Urothelium cell line (cell line): Measurements from ENCODE around the gene BRAF.
"Not testable (repeated sequence)": the region's sequence is repeated elsewhere in the genome, so short reads cannot be mapped to it uniquely, and the experiment has no call there.

Experiments
- DNase-seq: peaks from one replicate; pipeline ENCODE4 v3.0.0; 2011; ENCODE audit warnings: low spot score, mixed read lengths
- FAIRE-seq: peaks from 2 replicates; lab custom pipeline; 2011; peaks lifted over from hg19 to GRCh38; lab: Jason Lieb, UNC

Gene BRAF

DNA sequence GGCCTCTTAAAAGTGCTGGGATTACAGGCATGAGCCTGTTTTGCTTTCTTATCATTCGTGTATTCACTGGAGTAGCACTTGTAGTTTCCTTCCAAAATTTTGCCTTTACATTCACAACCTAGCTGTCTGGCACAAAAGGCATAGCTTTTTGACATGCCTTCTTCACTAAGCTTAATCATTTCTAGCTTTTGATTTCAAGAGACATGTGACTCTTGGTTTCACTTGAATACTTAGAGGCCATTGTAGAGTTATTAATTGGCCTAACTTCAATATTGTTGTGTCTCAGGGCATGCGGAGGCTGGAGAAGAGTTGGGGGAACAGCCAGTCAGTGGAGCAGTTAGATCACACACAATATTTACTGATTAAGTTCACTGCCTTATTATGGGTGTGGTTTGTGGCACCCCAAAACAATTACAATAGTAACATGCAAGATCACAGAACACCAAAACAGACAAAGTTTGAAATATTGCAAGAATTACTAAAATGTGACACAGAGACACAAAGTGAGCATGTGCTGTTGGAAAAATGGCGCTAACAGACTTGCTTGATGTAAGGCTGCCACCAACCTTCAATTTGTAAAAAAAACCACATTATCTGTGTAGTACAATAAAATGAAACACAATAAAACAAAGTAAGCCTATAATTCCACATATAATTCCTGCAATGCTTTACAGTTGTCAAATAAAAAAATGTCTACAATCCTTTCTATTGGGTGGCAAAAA is 43.1 kb downstream of the BRAF start:
- no peak for FAIRE-seq

GRCh38 chr7:140877249-140877524 is 47.5 kb downstream of the BRAF start:
- peak; percentile 1 for DNase-seq
- FAIRE-seq, result no peak

More for the DNA sequence above, 43.1 kb downstream of the BRAF start:
- DNase-seq, result no peak

DNA sequence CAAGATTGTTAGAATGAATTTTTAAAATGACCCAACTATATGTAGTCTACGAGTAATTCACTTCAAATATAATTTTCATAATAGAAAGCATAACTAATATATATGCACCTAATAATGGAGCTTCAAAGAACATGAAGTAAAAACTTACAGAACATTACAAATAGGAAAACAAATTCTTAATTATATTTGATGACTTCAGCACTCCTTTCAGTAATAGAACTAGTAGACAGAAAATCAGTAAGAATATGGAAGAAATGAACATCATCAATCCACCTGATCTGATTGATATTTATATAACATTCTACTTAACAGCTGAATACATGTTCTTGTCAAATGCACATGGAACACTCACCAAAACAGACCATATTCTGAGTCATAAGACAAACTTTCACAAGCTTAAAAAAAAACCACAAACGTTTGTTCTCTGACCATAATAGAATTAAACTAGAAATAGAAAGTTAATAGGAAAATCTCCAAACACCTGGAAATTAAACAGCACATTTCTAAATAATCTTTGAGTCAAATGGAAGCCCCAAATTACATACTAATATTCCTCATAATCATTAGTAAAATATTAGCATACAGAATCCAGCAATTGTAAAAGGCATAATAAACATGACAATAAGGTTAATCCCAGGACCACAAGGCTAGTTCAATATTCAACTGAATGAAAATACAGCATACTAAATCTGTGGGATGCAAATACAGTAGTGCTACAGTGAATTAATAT is 48.0 kb downstream of the BRAF start:
- DNase-seq (peak; percentile 12), FAIRE-seq (no peak)

- FAIRE-seq, result no peak
Observed at GRCh38 chr7:140873434-140873833, 51.3 kb downstream of the BRAF start.

GRCh38 chr7:140870003-140870402 is 54.7 kb downstream of the BRAF start:
- FAIRE-seq (no peak), DNase-seq (no peak)

More at GRCh38 chr7:140873434-140873833, 51.3 kb downstream of the BRAF start:
- DNase-seq, result no peak

GRCh38 chr7:140869430-140869829 is 55.3 kb downstream of the BRAF start:
- DNase-seq (no peak), FAIRE-seq (no peak)

DNA sequence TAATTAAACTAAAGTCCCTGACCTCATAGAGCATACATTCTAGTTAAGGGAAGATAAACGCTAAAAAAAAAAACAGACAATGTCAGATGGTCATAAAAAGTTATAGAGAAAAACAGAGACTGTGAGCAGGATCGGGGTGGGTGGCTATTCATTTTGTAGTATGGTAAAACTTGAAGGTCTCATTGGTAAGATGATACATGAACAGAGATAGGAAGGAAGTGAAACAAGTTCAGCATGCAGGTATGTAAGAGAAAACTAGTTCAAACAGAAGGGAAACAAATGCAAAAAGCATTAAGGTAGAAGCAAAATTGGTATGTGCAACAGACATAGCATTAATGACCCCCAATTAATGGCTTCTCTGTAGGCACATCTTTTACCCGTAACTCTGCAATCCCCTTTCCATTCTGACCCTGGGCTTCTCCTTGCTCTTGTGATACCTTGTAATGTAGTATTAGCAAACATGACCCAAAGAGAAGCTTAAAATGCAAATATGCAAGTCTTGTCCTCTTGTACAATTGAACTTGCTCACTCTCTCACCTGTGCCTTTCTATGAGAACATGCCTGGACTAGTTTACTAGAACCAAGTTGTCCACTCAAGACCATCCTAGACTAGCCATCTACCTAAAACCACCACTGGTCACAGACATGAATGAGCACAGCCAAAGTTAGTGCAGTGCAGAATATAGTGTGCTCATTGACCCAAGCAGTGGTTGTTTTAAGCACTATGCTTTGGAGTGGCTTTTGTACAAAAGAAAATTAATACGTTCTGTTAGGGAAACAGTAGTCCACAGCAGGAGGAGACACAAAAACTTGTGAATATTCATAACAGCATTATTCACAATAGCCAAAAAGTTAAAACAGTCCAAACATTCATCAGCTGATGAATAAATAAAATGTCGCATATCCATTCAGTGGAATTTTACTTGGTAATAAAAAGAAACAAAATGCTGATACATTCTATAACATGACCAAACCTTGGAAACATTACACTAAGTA is 57.0 kb downstream of the BRAF start:
- no peak for DNase-seq
- FAIRE-seq, result no peak

- FAIRE-seq, result no peak
- no peak for DNase-seq
Observed at GRCh38 chr7:140866926-140867325, 57.8 kb downstream of the BRAF start.

- no peak for FAIRE-seq
- DNase-seq, result no peak
Observed at GRCh38 chr7:140864732-140865131, 60.0 kb downstream of the BRAF start.

GRCh38 chr7:140863867-140864266 is 60.9 kb downstream of the BRAF start:
- DNase-seq, result no peak
- FAIRE-seq, result no peak

GRCh38 chr7:140863184-140863583 is 61.5 kb downstream of the BRAF start:
- DNase-seq, result no peak
- no peak for FAIRE-seq

DNA sequence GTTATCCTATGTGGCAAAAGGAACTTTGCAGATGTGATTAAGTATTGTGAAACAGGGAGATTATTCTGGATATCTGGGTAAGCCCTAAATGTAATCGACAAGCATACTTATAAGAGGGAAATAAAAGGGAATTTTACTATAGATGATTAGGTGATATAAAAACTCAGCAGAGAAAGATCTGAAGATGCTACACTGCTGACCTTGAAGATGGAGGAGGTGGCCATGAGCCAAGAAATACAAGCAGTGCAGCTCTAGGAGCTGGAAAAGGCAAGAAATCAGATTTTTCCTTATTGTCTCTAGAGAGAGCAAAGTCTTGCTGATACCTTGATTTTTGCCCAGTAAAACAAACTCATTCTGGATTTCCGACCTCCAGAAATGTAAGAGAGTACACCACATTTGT is 67.7 kb downstream of the BRAF start:
- FAIRE-seq (no peak), DNase-seq (no peak)

DNA sequence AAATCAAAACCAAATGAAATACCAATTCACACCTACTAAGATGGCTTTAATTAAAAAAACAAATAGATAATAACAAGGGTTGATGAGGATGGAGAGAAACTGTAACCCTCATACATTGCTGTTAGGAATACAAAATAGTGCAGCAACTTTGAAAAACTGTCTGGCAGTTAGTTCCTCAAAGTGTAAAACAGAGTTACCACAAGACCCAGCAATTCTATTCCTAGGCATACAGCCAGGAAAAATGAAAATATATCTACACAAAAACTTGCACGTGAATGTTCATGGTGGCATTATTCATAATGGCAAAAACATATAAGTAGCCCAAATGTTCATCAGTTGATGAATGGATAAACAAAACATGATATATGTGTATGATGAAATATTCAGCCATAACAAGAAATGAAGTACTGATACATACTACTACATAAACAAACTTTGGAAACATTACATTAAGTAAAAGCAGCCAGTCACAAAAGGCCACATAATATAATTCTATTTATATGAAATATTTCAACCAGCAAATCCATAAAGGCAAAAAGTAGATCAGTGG is 83.5 kb downstream of the BRAF start:
- FAIRE-seq, result no peak
- DNase-seq, result no peak

DNA sequence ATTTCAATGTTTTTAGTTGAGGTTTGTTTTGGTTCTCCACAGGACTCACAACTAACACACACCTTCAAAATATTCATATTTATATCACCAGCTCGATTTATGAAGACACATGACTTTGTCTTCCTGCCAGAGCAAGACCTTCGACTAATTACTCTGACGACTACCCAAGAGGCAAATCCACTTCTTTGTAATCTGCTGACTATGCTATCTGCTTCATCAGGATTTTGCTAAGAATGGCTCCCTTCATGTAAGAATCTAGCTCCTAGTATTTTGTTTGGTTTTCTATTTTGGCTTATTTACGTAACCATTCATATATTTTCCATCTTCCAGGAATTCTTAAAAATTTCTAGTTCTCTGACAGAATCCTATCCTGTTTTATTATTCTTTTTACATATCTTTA is 93.0 kb downstream of the BRAF start:
- FAIRE-seq, result no peak

GRCh38 chr7:140829720-140830119 is 95.0 kb downstream of the BRAF start:
- FAIRE-seq (no peak), DNase-seq (no peak)

More for the DNA sequence above, 93.0 kb downstream of the BRAF start:
- DNase-seq, result no peak

- FAIRE-seq (no peak), DNase-seq (no peak)
Observed at GRCh38 chr7:140828741-140829140, 96.0 kb downstream of the BRAF start.

DNA sequence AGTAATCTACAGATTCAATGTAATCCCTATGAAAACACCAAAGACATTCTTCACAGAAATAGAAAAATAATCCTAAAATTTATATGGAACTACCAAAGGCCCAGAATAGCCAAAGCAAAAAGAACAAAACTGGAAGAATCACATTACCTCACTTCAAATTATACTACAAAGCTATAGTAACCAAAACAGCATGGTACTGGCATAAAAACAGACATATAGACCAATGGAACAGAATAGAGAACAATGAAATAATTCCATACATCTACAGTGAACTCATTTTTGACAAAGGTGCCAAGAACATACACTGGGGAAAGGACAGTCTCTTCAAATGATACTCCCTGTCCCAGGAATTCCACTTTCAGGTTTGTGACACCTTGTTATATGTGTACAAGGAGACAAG is 107.3 kb downstream of the BRAF start:
- FAIRE-seq, DNase-seq: not testable (repeated sequence)

DNA sequence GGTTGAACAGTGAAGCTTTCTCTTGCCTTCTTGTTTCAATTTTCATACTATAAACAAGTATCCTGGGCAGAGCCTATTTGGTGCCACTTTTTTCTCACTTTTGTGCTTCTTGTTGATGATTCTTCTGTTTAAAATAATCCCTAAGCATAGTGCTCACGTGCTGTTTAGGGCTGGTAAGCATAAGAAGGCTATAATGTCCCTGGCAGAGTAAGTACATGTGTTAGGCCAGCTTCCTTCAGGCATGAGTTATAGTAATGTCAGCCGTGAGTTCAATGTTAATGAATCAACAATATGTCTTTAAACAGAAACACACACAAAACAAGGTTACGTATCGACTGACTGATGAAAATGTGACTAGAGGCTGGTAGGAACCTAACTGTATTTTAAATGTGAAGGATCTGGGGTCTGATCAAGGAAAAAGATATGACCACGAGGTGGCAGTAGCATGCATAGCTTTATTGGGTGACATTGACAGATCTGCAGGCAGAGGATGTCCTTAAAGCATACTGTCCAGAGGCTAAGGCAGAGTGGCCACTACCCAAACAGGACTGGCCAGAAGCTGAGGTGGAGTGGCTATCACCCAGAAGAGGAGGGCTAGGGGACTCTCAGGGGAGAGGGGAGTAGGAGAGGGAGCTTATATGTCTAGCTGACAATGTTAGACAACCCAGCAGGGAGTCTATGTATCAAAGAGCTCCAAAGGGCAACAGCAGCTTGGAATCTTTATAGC is 113.7 kb downstream of the BRAF start:
- DNase-seq, result peak; percentile 30
- no peak for FAIRE-seq

DNA sequence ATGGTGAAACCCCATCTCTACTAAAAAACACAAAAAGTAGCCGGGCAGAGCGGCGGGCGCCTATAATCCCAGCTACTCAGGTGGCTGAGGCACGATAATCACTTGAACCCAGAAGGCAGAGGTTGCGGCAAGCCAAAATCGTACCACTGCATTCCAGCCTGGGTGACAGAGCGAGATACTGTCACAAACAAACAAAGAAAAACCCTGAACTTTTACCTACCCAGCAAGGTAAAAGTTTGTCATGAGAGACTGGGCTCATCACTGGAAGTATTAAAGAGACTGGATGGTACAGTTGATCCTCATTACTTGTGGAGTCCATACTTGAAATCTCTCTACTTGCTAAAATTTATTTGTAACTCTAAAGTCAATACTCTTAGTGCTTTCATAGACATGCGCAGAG is 114.3 kb downstream of the BRAF start:
- DNase-seq, result no peak
- no peak for FAIRE-seq

DNA sequence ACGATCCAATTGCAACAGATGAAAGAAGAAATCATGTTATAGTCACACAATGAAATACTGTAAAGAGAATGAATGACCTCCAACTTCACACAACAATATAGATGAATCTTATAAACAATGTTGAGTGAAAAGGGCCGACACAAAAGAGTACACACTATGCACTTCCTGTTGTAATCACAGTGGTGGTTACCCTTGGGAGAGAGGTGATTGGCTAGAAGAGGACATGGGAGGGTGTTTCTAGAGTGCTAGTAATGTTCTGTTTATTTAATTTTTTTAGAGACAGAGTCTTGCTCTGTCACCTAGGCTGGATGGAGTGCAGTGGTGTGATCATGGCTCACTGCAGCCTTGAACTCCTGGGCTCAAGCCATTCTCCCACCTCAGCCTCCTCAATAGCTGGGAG is 145.8 kb downstream of the BRAF start:
- no peak for DNase-seq
- no peak for FAIRE-seq
